DMS53 treated with DMSO at 0.1 percent for 48 hours (cell line): ENCODE data around the gene ANO10.
"Not testable (repeated sequence)": the region's sequence is repeated elsewhere in the genome, so short reads cannot be mapped to it uniquely, and the experiment has no call there.

Experiments
- DNase-seq: peaks from one replicate; lab custom pipeline; 2025; ENCODE audit not compliant: unreplicated experiment; lab: John Stamatoyannopoulos, UW

Gene ANO10

DNA sequence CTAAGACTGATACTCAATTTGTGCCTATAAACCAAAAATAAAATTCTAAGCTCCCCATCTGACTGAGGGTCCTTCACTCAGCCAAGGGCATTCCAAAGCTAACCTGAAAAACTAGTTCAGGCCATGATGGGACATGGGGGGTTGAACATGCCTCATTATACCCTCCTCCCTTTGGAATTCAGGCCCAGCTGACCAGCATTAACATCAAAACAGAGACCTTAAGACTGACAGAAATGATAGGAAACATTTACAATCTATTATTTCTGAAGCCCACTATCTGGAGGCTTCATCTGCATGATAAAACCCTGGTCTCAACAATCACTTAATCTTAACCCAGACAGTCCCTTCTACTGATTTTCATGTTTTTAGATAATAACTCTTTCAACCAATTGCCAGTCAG is 140.4 kb downstream of the ANO10 start:
- DNase-seq, result no peak

DNA sequence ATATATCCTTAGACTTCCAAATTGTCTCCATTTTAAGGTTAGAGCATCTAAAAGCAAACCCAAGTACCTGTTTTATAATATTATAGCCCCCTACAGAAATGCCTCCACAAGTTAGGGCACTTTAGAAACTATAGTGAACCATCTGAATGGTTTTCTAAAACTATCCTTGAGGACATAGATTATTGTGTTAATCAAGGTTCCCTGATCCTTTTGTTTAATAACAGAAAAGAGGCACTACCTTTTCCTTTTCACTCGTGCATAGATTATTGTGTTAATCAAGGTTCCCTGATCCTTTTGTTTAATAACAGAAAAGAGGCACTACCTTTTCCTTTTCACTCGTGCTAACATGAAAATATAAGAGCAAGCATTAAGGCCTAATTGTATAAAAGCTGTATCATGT is 143.0 kb downstream of the ANO10 start:
- DNase-seq, result not testable (repeated sequence)

DNA sequence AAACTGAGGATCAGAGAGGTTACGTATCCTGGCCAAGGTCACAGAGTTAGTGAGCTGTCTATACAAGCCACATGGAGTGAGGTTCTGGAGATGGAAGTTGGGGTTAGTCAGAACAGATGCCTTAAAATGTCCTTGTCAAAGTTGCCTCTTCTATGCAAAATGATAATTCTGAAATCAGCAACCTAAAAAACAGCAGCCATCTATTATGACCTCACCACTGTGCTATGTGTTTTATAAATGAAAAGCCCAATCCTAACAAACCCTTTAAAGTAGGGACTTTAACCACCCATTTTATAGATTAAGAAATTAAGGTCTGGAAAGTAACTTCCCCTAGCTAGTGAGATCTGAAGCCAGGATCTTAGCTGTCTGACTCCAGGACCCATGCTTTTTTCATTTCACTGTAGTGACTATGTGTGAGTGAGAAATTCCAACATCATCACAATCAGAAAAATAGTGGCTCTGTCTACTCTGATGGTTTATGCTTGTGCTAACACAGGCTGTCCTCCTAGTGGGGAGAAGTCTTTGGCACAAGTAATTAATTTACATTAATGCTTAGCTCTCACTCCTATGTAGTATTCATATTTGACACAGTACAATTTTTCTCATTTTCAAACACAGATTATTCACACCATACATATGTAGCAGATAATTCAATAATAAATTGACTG is 143.6 kb downstream of the ANO10 start:
- no peak for DNase-seq

DNA sequence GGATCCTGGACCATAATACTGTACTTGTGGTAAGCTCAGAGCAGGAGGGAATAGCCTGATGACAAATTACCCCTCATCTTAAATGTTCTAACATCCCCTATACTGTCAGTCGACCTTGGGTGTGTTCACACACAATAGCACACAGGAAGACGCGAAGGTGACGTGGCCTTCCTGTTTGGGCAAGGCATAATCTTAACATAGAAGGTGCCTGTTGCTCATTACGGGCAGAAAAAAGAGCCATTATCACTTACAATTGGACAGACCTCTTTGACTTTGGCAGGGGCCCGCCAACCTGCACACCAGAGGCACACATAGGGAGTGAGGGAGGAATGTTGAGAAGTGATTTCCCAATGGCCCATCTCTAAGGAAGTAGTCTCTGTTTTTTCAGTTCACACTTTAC is 144.2 kb downstream of the ANO10 start:
- no peak for DNase-seq

DNA sequence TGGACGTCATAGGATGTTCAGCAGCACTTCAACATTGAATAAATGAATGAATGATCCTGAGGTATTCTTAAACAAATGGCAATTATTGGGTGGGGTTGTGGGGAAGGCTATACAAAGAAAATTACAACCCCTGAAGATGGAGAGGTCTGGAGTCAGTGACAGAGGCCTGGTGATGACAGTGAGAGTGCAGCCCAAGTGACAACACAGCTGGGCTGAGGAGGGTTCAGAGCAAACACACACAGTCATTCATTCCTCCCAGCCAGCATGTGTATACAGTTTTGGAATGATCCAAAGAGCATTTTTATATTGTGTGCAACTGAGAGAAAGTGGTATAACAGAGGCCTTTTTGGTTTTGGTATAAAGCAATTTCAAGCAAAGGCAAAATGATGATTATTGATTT is 148.1 kb downstream of the ANO10 start:
- no peak for DNase-seq

DNA sequence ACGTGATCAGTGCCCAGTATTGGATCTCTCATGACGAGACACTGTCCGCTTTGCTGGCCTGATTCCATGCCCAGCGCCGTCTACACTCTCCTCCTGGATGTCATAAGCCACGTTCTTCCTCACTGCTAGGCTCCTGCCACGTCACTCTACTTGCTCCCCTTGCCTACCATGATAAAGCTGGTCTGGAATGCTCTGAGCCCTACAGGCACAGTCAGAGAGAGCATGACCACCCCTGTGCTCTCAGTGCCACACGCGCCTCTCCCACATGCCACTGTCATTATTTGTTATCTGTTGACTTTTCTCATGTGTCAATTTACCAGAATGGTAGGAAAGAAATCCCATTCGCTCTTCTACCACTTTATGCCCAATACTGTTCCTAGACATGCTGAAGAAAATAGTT is 148.6 kb downstream of the ANO10 start:
- DNase-seq, result no peak

DNA sequence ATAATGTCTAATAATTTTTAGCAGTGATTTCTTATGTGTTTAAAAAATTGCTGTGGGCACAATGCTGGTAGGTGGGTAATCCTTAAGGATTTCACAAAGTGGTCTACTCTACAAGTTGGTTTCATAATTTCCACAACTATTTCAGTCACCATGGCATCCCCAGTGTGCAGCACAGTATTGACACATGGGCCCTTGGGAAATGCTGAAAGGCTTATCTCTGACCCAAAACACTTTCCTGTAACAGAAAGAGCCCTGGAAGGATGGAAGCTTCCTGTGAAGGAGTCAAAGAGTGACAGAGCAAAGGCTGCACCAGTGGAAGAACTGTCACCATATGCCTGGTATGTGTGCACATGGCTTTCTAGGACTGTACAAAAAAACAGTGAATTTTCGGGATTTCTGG is 153.7 kb downstream of the ANO10 start:
- no peak for DNase-seq

DNA sequence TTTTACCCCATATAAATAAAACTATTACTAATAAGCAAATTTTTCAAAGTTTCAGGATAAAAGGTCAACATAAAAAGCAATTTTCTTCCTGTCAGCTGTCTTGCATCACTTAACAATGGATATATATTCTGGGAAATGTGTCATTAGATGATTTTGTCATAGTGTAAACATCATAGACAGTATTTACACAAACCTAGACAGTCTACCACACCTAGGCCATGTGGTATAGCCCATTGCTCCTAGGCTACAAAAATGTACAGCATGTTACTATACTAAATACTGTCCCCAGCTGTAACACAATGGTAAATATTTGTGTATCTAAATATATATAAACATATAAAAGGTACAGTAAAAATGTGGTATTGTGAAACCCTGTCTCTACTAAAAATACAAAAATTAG is 156.7 kb downstream of the ANO10 start:
- peak; percentile 56 for DNase-seq

DNA sequence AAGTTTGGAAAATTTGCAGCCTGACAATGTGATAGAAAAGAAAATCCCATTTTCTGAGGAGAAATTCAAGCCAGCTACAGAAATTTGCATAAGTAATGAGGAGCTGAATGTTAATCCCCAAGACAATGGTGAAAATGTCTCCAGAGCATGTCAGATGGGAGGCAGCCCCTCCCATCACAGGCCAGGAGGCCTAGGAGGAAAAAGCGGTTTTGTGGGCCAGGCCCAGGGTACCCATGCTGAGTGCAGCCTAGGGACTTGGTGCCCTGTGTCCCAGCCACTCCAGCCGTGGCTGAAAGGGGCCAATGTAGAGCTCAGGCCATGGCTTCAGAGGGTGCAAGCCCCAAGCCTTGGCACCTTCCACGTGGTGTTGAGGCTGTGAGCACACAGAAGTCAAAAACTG is 159.2 kb downstream of the ANO10 start:
- not testable (repeated sequence) for DNase-seq

DNA sequence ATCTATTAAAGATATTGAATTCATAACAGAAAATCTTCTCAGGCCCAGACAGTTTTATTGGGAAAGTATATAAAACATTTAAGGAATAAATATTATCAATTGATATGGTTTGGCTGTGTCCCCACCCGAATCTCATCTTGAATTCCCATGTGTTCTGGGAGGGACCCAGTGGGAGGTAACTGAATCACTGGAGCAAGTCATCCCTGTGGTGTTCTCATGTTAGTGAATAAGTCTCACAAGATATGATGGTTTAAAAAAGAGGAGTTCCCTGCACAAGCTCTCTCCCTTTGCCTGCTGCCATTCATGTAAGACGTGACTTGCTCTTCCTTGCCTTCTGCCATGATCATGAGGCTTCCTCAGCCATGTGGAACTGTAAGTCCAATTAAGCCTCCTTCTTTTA is 160.5 kb downstream of the ANO10 start:
- DNase-seq, result no peak

DNA sequence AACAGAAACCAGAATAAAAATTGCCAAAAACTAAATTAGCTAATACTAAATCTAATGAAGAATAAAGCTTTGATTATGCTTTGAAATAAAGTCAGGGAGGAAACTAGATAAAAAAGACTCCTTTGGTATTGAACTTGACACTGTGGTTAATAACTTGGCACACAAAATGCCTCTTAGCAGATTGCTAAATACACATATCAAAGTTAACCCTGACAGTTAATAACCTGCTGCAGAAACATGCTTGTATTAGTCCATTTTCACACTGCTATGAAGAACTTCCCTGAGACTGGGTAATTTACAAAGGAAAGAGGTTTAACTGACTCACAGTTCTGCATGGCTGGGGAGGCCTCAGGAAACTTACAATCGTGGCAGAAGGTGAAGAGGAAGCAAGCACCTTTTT is 164.8 kb downstream of the ANO10 start:
- not testable (repeated sequence) for DNase-seq

DNA sequence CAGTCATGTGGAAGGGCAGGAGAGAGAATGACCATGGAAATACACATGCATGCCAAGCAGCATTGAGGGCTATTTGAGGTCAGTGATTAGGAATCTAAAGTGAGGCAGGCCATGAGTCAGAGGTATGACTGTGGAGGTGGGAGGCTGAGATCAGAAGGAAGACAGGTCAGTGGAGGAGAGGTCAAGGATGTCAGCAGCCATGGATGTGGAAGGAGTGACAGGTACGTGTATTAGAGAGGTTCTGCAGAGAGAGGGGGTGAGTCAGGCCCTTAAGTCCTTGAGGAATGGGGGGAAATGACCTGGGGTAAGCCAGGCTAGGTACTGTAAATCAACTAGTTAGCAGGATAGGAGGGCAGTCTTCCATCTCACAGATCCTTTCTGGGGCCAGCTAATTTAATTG is 166.6 kb downstream of the ANO10 start:
- DNase-seq, result no peak

DNA sequence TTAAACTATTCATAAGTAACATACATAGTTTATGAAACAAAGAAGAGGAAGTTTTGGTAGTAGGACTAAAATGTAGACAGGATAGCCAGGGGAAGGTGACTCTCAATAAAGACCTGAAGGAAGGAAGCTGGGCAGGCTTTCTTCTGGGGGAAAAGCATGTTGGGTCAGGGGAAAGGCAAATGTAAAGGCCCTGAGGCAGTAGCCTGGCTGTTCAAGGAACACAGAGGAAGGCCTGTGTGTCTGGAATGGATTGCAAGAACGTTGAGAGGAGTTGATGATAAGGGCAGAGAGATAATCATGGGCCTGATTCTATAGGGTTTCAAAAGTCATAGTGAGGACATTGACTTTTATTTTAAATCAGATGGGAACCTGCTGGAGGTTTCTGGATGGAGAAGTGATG is 167.8 kb downstream of the ANO10 start:
- DNase-seq, result no peak

DNA sequence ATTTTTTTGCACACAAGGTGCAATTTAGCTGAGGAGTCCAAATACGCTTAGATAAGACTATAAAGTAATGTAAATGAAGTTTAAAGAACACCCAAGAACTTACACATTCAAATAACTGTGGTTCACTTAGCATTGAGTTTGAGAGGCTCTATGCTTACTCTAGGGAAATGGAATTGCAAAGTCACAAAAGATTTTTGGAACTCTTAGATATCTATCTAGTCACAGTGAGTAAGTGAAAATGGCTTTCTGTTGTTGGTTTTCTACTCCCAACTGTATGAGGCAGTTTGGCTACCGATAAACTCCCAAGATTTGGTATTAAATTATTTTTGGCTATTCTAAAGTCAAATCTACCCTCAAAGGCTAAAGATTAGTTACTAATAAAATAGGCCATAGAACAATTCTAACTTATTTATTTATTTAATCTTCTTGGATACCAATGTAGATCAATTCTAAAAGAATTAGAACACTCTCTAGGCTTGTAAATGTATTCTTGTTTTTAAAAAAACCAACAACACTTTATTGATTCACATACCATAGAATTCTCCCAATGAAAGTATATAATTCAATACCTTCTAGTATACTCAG is 170.0 kb downstream of the ANO10 start:
- DNase-seq, result no peak

DNA sequence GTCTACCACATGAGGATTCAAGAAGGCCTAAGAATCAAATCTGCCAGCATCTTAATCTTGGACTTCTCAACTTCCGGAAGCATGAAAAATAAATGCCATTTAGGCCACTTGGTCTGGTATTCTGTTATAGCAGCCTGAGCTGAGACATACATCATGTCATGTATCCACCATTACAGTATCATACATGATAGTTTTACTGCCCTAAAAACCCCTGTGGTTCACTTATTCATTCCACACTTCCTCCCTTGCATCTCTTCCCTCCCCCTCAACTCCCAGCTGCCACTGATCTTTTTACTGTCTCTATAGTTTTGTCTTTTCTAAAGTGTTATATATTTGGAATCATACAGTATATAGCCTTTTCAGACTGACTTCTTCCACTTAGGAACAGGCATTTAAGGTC is 173.7 kb downstream of the ANO10 start:
- no peak for DNase-seq

DNA sequence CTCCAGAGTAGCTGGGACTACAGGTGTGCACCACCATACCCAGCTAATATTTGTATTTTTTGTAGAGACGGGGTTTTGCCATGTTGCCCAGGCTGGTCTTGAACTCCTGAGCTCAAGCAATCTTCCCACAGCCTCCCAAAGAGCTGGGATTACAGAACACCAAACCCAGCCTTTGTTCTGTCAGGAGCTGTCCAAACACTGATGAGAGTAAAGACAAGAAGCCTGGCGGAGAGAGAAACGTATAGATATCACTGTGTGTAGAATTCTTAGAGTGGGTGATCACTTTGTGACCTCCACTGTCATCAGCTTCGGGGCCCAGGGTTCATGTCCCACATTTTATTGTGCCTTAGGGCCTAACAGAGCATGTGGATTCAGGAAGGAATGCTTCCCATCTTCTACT is 176.0 kb downstream of the ANO10 start:
- DNase-seq, result no peak

DNA sequence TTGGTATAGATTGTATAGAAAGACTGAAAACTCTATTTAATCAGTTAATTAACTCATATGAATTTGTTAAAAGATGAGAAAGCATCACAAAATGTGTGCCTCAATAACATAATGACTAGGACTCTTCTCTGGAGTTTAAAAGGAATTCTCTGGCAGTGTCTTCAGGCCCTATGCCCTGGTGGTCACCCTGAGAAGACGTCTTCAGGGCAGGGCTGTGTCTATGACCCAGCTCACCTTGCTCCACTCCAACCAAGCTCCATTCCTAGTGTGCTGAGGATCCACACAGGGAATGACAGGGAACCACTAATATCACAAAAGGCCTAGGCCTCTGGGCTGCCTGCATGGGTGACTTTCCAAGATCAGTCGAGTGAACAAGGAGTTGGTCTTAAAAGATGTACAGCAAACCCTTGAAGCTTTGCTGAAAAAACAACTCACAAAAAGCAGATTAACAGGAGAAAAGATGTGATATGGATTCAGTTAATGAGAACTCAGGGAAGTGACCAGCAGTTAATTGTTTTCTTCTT is 178.9 kb downstream of the ANO10 start:
- no peak for DNase-seq

DNA sequence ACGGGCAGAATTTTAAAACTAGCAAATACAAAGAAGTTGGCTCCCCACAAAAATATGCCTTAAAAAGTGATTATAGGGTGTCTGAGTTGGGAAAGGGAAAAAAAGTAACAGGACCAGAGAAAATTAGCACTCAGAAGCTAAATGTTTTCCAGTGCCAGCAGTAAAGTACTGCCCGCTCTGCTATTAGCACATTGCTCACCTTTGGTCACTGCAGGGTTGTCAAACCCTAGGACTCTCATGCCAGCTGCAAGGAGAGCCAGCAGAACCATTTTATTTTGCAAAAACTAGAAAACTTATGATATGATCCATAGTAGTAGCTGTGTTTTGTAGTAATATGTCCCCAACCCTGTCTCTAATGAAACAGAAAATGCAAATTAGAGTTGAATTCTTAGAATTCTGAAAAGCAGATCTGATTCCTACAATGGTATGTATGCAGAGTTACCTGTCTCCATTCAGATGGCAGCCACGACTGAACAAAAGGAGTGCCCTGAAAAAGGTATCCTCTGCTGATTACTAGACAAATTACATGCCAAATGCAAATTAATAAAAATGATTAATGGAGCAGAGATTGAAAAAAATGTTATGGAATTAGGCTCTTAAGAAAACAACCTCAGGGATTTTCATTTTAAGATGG is 185.2 kb downstream of the ANO10 start:
- no peak for DNase-seq

DNA sequence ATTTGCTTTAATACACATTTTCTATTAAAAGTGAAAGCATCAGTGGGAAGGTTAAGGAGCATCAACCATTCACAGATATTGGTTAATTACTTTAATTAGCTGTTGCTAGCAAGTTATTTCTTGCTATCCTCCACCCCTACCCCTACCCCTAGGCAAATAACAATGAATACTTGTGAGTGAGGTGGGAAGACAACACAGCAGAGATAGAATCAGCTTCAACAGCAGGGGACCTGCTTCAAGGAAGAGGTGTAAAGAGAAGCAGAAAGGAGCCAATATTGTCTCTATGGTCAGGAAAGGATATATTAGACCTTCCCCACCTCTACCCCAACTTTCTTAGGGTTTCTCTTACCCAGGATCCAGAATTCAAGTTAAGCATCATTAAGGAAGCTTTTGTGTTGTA is 186.1 kb downstream of the ANO10 start:
- no peak for DNase-seq

DNA sequence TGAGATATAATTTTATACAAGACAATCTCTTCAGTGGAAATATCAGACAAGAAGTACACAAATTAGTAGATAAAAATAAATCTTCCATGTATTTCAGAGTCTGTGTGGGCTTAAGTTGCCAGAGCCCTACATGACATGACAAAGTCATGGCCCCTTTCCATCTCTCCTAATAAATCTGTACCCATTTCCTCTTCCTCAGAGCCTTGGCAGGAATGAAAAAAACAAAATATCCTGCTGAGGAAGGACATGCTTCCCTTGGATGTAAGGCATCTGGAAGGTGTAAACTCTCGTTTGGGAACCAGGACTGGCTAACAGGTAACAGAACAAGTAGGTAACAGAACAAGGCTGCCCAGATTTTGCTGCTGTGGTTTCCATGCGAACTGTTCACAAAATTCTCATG is 187.4 kb downstream of the ANO10 start:
- no peak for DNase-seq

DNA sequence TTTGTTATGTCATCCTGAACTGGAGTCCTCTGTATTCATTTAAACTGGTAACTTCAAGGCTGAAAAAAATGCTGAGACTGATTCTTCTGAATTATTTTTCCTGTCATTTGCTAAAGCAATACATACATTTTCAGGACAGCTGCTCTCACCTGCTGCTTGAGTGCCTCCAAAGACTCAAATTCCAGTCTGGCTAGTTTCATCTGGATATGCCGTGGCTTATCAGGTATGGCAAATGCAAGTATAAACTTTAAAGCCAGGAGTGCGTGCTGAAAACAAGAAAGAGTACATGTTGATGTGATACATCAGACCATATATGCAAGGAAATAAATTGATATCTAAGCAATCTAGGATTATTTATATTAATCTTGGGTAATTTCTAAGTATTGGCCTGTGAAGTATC is 189.3 kb downstream of the ANO10 start:
- no peak for DNase-seq

DNA sequence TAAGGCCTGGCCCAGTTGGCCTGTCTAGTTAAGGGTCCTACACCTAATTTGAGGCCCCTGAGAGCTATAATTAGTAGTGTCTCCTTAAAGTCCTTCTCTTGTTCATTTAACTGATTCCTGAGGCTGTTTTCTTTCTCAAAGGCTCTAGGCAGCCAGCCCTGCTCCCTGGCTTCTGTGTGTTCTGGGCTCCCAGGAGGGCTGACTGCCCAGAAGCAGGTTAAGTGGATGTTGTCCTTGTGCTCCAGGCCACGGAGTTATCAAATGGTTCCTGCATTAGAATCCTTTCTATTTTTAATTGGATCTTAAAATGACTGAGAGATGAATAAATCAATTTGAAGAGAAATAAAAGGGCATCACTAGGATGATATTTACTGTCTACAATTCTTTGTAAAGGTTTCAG is 195.4 kb downstream of the ANO10 start:
- DNase-seq, result no peak

DNA sequence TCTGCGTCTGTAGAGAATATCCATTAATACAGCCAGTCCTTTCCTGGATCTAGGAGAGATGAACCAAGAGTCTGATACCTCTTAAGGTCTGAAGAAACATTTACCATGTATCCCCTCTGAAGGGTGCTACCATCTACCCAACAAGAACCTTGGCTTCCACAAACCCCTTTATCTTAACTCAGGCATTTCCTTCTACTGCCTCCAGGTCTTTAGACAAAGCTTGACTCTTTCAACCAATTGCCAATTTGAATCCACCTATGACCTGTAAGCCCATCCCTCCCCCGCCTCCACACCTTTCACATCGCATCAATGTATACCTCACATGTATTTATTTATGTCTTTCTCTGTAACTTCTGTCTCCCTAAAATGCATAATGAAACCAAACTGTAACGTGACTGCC is 196.0 kb downstream of the ANO10 start:
- DNase-seq, result no peak
